GM18511 (cell line): Measurements from ENCODE around the gene SOX15.
"Not testable (repeated sequence)": the region's sequence is repeated elsewhere in the genome, so short reads cannot be mapped to it uniquely, and the experiment has no call there.

Source experiments
- ATAC-seq: cut with Tn5 transposase; IDR thresholded peaks from one replicate; pipeline ENCODE4 v1.9.1; 2021; ENCODE audit warnings: mild to moderate bottlenecking, moderate library complexity; ENCODE audit not compliant: unreplicated experiment

The SOX15 gene

DNA sequence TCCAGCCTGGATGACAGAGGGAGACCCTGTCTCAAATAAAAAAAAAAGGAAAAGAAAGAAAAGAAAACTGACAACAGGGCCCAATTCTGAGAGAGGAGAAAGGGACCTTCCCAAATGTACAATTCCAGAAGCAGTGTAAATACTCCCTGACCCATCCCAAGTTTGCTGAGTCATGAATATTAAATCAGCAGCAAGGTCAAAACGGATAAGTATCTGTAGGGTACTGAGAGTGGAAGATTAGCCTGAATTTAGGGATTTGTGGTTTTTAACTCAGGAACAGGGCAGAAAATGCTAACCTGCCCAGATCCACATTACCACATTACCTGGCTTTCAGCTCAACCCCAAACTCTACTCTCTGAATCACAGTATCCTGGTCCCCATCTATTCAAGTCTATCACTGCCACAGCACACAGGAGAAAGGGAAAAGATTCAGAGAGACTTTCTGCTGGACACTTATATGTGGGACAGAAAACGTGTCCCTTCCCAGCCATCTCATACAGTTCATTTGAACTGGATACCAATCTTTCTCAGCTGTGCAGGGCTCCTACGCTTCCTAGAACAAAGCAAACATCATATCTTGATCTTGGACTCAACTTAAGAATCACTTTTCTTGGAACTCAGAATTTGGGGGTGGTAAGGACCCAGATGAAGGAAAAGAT is 21.9 kb upstream of the SOX15 start:
- ATAC-seq: no peak

DNA sequence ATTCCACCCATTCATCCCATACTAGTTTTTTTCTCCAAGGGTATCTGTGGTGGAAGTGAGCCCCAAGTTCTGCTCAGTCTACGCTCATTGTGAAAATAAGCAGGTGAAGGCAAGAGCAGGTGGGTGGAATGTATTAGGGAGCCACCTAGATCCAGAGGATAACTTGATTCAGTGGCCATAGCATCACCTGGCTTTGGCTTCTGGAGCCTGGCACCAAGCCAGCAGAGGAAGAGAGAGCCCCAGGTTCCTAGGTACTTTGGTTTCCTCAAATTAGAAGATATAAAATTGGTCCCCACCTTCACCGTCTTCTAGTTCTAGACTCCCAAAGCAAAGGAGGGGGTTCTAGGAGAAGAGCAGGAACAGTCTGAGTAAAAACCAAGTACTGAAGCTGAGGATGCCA is 20.7 kb upstream of the SOX15 start:
- ATAC-seq: no peak

DNA sequence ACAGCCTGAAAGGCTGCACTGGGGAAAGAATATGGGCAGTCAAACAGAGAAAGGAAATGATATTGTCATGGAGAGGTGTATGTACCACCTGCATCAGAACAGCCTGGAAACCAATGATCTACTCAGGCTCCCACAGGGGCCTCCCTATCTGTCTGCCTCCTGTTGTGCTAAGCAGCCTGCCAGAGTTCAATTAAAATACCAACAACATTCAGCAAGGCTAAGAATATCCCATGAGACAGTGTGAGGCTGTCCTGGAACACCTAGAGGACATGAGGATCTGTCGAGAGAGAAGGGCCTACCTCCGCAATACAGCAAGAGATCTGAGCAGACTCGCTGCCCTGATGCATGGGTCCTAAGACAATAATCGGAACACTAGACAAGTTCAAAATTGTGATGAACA is 16.4 kb upstream of the SOX15 start:
- ATAC-seq: no peak

DNA sequence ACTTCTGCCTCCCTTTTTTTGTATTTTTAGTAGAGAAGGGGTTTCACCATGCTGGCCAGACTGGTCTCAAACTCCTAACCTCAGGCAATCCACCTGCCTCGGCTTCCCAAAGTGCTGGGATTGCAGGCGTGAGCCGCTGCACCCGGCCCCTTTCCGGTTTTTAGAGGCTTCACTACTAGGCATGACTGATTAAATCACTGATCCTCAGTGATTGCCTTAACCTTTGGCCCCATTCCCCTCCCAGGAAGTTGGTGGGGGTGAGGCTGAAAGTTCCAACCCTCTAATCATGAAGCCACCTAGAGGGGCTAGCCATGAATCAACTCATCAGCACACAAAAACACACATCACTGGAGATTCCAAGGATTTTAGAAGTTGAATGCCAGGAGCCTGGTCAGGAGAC is 7.7 kb upstream of the SOX15 start:
- ATAC-seq: not testable (repeated sequence)

DNA sequence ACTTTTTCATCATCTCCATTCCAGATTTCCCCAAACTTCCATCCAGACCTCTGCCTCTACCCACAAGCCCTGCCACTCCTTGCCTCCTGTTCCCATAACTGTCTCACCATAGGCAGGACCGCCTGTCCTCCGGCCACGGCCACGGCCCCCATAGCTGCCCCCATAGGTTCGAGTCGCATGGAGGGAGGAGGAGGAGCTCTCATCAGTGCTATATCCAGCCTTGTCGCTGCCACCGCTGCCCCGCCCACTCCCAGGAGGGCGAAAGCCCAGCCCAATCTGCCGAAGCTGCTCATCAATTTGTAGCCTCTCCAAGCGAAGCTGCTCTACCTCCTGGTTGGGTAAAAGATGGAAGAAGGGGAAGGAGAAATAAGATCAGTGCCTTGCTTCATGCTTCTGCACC is 3.4 kb upstream of the SOX15 start:
- no peak for ATAC-seq

DNA sequence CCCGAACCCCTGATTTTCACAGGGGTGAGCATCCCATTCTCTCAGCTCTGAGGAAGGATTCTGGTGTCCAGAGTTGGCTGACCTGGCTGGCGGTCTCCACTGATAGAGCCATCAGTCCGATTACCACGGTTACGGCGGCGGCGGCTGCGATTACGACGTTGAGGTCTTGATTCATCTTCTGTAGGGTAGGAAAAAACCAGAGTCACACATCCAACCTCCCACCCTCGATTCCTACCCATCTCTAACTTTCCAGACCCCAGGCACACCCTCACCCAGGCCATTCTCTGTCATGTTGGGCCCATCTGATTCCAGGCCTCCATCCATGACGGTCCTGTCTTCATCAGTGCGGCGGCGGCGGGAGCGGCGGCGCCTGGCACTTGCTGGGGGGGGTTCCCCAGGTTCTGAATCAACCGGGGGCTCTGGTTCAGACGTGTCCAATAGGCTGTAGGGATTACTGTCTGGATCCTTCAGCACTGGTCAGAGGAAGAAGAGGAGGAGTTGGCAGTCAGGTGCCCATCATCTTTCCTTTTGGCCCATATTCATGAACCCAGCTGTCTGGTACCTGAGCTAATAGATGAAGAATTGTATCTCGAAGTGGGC is 2.6 kb upstream of the SOX15 start:
- no peak for ATAC-seq

DNA sequence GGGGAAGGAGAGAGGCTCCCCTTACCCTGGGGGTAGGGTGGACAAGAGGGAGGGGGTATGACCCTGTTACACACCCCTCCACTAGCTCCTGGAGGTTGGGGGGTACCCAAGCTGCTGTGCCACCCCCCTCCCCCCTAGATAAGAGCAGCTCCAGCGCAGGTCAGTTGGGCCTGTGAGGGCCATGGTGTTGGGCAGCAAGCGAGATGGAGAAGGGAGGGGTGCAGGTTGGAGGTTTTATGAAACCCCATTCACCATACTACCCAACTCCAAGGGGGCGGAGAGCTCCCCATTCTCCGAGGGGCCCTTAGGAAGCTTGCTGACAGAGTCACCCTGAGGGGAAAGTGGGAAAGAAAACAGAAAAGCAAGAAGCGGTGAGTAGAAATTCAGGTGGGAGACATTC is 1.7 kb upstream of the SOX15 start:
- no peak for ATAC-seq

DNA sequence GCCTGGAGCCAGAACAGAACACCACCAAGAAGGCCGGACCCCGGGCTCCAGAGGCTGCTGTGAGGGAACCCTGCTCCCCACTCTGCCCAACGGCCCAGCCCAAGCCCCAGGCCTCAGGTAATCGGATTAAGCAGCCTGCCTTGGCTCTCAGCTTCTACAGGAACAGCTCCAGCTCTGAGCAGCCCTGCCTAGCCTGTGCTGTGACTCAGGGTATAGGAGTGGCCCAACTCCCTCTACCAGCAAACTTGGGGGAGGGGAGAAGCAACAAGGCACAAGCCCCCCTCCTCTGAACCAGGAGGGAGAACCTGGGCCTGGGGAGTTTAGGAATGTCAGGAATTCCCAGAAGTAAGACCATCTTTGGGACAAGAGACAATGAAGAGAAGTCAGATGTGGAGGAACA is 849 bp upstream of the SOX15 start:
- no peak for ATAC-seq

DNA sequence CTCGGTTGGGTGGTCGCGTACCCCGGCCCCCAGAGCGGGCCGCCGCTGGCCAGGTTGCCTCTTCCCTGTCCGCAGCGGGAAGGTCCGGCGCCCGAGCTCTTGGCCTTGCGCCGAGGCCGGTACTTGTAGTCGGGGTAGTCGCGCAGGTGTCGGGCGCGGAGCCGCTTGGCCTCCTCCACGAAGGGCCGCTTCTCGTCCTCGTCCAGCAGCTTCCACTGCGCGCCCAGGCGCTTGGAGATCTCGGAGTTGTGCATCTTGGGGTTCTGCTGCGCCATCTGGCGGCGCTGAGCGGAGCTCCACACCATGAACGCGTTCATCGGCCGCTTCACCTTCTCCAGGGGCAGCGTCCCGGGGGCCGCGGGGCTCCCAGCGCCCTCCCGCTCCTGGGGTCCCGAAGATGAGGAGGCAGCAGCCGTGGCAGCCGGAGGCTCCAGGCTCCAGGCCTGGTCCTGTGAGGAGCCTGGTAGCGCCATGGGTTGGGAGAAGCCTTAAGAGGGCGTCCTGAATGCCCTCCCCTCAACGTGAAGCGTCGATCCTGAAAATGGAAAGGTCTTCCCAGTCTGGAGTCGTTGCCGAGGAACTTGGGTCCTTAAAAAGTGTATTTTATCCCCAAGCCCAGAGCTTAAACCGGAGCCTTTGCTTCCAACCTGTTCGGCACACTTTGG is 558 bp downstream of the SOX15 start:
- no peak for ATAC-seq

DNA sequence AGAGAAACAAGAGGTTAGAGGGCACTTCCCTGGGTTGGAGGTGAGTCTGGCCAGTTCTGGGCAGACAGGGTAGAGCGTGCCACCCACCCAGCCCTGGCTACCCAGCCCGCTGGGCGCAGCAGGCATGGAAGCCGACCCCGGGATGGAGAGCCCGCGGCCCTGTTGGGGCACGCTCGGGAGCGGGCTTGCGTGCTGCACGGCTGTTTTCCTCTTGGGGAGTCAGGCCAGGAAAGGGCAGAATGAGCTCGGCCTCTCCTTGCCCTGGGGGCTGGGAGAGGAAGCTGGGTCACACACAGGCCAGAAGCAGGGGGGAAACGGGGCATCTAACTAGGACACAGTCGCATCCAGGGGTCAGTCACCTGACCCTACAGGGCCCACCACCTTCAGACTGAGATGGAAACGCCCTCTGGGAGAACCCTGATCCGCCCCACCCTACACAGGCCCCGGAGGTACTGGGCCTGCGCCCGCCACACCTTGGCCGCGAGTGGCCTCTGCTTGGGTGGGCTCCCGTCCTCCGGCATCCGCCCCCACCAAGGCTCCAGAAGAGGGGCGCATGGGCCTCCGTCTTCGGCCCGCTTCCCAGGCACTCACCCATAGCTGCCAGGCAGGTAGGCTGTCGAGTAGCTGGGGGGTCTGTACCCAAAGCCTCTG is 1.2 kb downstream of the SOX15 start:
- no peak for ATAC-seq

DNA sequence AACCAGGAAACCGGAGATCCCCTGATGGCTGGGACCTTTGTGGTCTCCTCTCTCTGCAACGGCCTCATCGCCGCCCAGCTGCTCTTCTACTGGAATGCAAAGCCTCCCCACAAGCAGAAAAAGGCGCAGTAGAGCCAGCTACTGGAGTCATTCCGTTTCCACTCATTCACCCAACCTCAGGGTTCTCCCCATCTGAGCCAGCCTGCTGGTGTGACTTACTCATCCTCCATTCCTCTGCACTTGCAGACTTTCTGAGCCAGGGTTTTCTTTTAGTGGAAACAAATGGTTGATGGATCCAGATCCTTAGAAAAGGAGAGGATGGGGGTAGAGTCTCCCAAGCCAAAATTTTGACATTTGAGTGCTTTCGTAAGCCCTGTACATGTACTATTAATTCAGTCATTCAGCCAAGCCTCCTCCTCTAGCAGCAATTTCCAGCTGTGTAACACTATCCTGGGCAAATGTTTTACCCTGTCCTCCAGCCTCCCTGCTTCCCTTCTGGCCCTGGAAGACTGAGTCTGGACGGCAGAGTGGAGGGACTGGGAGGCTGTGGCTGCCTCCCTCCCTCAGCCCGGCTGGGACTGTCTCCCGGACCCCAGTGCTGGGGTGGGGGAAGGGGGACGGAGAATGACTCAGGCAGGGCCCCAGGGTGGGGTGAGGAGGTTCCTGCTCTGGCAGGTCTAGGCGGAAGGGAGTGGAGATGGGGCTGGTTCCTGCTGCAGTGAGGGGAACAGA is 2.3 kb downstream of the SOX15 start:
- no peak for ATAC-seq

DNA sequence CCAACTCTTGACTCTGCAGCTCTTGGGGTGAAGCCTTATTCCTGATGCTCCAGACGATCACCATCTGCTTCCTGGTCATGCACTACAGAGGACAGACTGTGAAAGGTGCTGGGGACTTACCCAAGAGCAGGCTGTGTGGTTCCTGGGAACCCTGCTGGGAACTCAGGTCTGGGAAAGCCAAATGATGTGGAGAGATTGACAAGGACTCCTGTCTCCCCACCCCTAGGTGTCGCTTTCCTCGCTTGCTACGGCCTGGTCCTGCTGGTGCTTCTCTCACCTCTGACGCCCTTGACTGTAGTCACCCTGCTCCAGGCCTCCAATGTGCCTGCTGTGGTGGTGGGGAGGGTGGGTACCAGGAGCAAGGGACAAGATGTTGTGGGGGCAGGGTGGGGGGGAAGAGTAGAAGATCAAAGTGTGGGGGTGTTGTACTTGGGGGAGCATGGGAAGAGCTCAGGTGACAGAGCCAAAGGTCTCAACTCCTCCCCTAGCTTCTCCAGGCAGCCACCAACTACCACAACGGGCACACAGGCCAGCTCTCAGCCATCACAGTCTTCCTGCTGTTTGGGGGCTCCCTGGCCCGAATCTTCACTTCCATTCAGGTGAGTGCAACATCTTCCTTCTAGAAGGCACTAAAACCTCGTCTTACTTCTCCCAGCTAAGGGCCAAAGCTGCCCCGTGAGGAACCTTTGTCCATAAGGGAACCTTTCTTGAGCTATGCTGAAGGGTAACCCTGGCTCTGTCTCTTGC is 3.0 kb downstream of the SOX15 start:
- ATAC-seq: no peak

DNA sequence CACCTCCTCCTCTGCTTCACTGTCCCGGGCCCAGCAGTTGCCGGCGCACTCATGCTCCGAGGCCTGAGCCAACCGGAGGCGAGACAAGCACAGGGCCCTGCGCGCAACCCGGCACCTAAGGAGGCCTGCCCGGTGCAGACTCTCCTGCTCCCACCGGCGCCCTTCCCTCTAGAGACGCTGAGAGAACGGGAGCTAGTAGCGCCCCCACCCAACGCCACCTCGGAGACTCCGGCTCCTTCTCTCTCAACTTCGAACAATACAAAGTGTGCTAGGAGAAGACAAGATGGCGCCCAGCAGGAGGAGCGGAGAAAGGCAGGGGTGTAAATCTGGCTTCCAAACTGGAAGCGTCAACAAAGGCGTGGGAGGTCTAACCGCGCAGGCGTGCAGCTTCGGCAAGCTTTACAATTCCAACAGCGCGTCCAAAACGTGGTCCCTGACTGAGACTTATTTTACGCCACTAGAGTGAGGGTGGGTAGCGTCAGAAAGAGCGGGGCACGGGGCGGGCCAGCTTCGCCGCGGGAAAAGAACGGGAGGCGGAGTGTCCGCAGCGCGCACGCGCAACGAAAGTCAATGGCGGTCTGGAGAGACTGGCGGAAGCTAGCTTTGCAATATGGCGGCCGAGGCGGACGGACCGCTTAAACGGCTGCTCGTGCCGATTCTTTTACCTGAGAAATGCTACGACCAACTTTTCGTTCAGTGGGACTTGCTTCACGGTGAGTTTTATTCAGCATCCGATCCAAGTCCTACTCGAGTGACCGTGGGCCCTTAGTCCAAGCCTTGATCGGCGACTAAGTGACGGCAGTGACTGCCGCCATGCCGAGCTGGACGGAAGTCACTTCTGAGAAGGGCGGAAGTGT is 6.4 kb downstream of the SOX15 start, which contains the start of gene MPDU1:
Gene MPDU1 (plus strand): TSS at position 600 of the 857 bp plus-strand sequence. CDS start 11 bp downstream, at position 611.
- peak; percentile 75 for ATAC-seq

DNA sequence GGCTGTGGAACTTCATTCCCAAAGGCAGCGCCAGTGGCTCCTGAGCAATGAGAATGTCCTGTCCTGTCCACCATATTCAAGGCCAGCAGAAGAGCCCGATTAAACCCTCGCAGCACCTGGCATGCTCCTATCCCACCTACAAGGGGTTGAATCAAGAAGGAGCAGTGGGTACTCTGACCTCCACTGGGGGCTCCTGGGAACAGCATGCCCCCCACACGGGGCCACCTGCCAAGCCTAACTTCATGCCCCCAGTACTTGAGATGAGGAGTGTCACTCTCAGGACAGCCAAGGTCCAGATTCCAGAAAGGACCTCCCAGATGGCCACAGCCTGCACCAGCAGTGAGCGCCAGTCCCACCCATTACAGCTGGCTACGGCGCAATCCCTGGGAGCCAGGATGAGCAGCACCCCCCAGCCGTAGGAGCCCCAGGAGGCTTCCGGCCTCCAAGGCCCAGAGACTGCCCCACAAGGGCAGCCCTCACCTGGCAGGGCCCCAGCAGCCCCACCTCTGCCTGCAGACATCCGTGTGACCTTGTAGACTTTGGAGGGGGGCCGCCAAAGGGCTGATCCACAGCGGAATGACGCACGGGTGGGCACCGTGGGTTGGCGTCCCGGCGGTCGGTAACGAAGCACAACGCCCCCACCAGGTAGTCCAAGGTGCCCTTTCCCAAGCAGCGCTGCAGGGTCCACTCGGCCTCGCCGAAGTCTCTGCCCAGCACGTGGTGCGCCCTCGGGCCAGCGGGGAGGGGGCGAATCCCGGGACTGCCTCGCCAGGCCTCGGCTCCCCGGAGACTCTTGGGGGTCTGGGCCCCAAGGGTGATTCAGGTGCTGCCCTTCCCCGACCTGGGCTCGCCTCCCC is 7.3 kb downstream of the SOX15 start:
- no peak for ATAC-seq

DNA sequence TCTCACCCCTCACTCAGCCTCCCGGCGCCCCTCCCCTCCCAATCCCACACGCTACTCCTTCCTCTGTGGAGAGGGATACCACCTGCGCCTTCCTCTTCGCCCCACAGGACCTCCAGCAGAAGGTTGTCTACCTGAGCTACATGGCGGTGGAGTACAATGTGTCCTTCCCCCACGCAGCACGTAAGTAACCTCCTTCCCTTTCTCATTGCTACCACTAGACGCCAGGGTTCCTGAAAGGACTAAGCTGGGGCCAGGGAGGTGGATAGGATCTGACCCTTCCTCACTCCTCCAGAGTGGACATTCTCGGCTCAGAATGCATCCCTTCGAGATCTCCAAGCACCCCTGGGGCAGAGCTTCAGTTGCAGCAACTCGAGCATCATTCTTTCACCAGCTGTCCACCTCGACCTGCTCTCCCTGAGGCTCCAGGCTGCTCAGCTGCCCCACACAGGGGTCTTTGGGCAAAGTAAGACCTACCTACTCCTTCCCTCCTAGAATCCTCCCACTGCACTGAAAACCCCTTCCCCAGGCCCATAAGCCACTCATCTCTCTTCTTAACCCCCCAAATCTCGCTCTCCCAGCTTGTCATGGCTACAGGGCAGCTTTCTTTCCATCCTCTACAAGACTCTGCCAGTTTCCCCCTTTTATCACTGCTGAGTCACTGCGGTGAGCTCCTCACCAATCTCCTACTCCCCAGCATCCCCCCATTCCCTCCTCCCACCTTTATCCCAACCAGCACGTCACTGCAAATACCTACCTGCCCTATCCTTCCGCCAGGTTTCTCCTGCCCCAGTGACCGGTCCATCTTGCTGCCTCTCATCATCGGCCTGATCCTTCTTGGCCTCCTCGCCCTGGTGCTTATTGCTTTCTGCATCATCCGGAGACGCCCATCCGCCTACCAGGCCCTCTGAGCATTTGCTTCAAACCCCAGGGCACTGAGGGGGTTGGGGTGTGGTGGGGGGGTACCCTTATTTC is 9.0 kb downstream of the SOX15 start:
- ATAC-seq: no peak

DNA sequence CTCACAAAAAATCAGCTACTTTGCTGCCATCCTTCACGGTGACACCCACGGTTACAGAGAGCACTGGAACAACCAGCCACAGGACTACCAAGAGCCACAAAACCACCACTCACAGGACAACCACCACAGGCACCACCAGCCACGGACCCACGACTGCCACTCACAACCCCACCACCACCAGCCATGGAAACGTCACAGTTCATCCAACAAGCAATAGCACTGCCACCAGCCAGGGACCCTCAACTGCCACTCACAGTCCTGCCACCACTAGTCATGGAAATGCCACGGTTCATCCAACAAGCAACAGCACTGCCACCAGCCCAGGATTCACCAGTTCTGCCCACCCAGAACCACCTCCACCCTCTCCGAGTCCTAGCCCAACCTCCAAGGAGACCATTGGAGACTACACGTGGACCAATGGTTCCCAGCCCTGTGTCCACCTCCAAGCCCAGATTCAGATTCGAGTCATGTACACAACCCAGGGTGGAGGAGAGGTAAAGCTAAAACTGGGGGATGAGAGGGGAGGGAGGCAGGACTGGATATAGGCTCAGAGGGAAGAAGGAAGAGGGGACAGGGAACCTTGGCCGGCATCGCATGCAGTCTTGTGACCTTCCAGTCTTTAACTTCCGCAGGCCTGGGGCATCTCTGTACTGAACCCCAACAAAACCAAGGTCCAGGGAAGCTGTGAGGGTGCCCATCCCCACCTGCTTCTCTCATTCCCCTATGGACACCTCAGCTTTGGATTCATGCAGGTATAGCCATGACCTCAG is 9.9 kb downstream of the SOX15 start:
- ATAC-seq: peak; percentile 6
